ENCODE measurements around the gene THAP6. TPM values are rescaled to one million over a fixed set of nuclear protein-coding genes. Genes with fewer than 3 reads are reported as not detected.
"Not testable (repeated sequence)": the region's sequence is repeated elsewhere in the genome, so short reads cannot be mapped to it uniquely, and the experiment has no call there.

Gene THAP6
- total RNA-seq, 1 experiment from 2014 or later = 25.5 TPM

- no peaks in the 10 kb centered on the region for H3K9me2 ChIP-seq (ENCODE audit: insufficient read depth)
- no peaks in the 10 kb centered on the region for H3K27me3 ChIP-seq (ENCODE audit: insufficient read depth, low read length)
- no peak overlapping the region for H3K9ac ChIP-seq (ENCODE audit: low read length)
- H2AFZ ChIP-seq (ENCODE audit: low read depth, low read length, poor library complexity, severe bottlenecking) = no peak overlapping the region
- H3K79me2 ChIP-seq (ENCODE audit: insufficient read depth, low read length) = no peaks in the 10 kb centered on the region
- no peak for DNase-seq (ENCODE audit: low read depth, low spot score)
- no peak; the same call in 1 of the 2 replicates for ATAC-seq
- H4K20me1 ChIP-seq (ENCODE audit: insufficient read depth) = no peaks in the 10 kb centered on the region
- H3K27ac ChIP-seq (ENCODE audit: low read depth, low read length) = no peak overlapping the region
- H3K4me2 ChIP-seq (ENCODE audit: low read length) = no peak overlapping the region
- intact Hi-C loops (cut with micrococcal nuclease) = no loop called here
- RAD21 ChIA-PET (ENCODE audit: low non-redundant PET in 1 of 2, low total read pairs in 2 of 2, uncharacterized antibody in 2 of 2, unreplicated experiment in 2 of 2) = no interaction called here
- BruUV-seq (replicated peaks) = no TSS peak
- CTCF ChIA-PET = no interaction called here
- no peaks in the 10 kb centered on the region for H3K36me3 ChIP-seq (ENCODE audit: control insufficient read depth in 1 of 2, insufficient read depth in 2 of 2, low read length in 2 of 2)
- H3K9me3 ChIP-seq (ENCODE audit: control insufficient read depth in 1 of 2, insufficient read depth in 1 of 2, low read depth in 1 of 2, low read length in 2 of 2) = no peaks in the 10 kb centered on the region
- no peak overlapping the region for H3K4me3 ChIP-seq (replicated peaks in 1 of 2; ENCODE audit: low read depth in 1 of 2, low read length in 2 of 2)
- H3K4me1 ChIP-seq (ENCODE audit: control insufficient read depth in 1 of 2, insufficient read depth in 2 of 2, low read length in 2 of 2) = peaks cover 0 to 5% of the 10 kb centered on the region in 2 experiments; a peak in 1 of 4 replicates
- TF ChIP-seq SP1 (IDR thresholded peaks at IDR 0.05; ENCODE audit: low read depth) (no peak), SRF (IDR thresholded peaks at IDR 0.05; ENCODE audit: low read depth) (no peak), POLR2A (IDR thresholded peaks at IDR 0.05; ENCODE audit: borderline replicate concordance, extremely low read depth, insufficient read depth, insufficient read length) (no peak), ELF1 (IDR thresholded peaks at IDR 0.05; ENCODE audit: borderline replicate concordance, low read depth) (no peak), EGR1 (IDR thresholded peaks at IDR 0.05; ENCODE audit: low read depth) (no peak), POLR2AphosphoS5 (IDR thresholded peaks at IDR 0.05; ENCODE audit: low read depth, low read length) (no peak), CTCF (IDR thresholded peaks at IDR 0.05 in 2 of 3, conservative IDR thresholded peaks at IDR 0.05 in 1 of 3; ENCODE audit: borderline replicate concordance in 1 of 3, insufficient read depth in 1 of 3, low read depth in 2 of 3, low read length in 2 of 3) (no peak), REST (IDR thresholded peaks at IDR 0.05; ENCODE audit: low read depth) (no peak), ATF3 (IDR thresholded peaks at IDR 0.05) (no peak), ZNF274 (IDR thresholded peaks at IDR 0.05; ENCODE audit: low read depth, low read length) (no peak), YY1 (IDR thresholded peaks at IDR 0.05; ENCODE audit: extremely low read depth, insufficient replicate concordance, low read depth, low read length) (no peak), ZBTB33 (IDR thresholded peaks at IDR 0.05; ENCODE audit: extremely low read depth, insufficient replicate concordance, low read length) (no peak), JUND (IDR thresholded peaks at IDR 0.05) (no peak)
- POLR2A ChIA-PET = no interaction called here
Measured at GRCh38 chr4:75542824-75543223, 28.6 kb downstream of the THAP6 start.

GRCh38 chr4:75544220-75544619 lies 29.9 kb downstream of the THAP6 start:
- H4K20me1 ChIP-seq (ENCODE audit: insufficient read depth); H3K4me2 ChIP-seq (ENCODE audit: low read length); H2AFZ ChIP-seq (ENCODE audit: low read depth, low read length, poor library complexity, severe bottlenecking); ATAC-seq; H3K27ac ChIP-seq (ENCODE audit: low read depth, low read length); intact Hi-C loops (cut with micrococcal nuclease); H3K9ac ChIP-seq (ENCODE audit: low read length); DNase-seq (ENCODE audit: low read depth, low spot score); H3K36me3 ChIP-seq (ENCODE audit: control insufficient read depth in 1 of 2, insufficient read depth in 2 of 2, low read length in 2 of 2); POLR2A ChIA-PET; H3K79me2 ChIP-seq (ENCODE audit: insufficient read depth, low read length); H3K9me2 ChIP-seq (ENCODE audit: insufficient read depth); H3K4me1 ChIP-seq (ENCODE audit: control insufficient read depth in 1 of 2, insufficient read depth in 2 of 2, low read length in 2 of 2); RAD21 ChIA-PET (ENCODE audit: low non-redundant PET in 1 of 2, low total read pairs in 2 of 2, uncharacterized antibody in 2 of 2, unreplicated experiment in 2 of 2); H3K9me3 ChIP-seq (ENCODE audit: control insufficient read depth in 1 of 2, insufficient read depth in 1 of 2, low read depth in 1 of 2, low read length in 2 of 2); H3K4me3 ChIP-seq (replicated peaks in 1 of 2; ENCODE audit: low read depth in 1 of 2, low read length in 2 of 2); H3K27me3 ChIP-seq (ENCODE audit: insufficient read depth, low read length); CTCF ChIA-PET; BruUV-seq (replicated peaks): not testable (repeated sequence)

All from HCT116 (cell line).